H1 (cell line): Measurements from ENCODE around the gene DYNLRB1. TPM values are rescaled to one million over a fixed set of nuclear protein-coding genes. Genes with fewer than 3 reads are reported as not detected.

Experiments
- CTCF ChIA-PET: fragments of 300-600 bp; sonication (Branson Sonifier 250); formaldehyde crosslinking; loops from one replicate; lab custom pipeline; 2021; ENCODE audit not compliant: partially characterized antibody; lab: Charles Lee
- POLR2A ChIA-PET: fragments of 300-600 bp; sonication (Branson Sonifier 250); formaldehyde crosslinking; loops from one replicate; lab custom pipeline; 2021; ENCODE audit warnings: inconsistent platforms; ENCODE audit not compliant: partially characterized antibody; lab: Charles Lee
- DNase-seq, 2 experiments: peaks; one replicate each; pipeline versions ENCODE4 v3.0.0 to v3.0.0-alpha.2; 2010 to 2022; ENCODE audit warnings: low spot score in 2 of 2, low read depth in 1 of 2, mixed read lengths in 1 of 2
- FAIRE-seq: peaks from 2 replicates; lab custom pipeline; 2011; peaks lifted over from hg19 to GRCh38; lab: Jason Lieb, UNC
- H2AFZ ChIP-seq: 2 replicates; pipeline ENCODE4 v1.8.1; 2012; ENCODE audit warnings: low read length, inconsistent platforms
- H2AK5ac ChIP-seq: 2 replicates; pipeline ENCODE4 v1.6.1; 2013; ENCODE audit warnings: low read depth, low read length
- H2BK120ac ChIP-seq: replicated peaks from 2 replicates; pipeline ENCODE3; 2013; ENCODE audit warnings: low read depth, low read length, inconsistent platforms
- H2BK12ac ChIP-seq: 2 replicates; pipeline ENCODE4 v1.6.1; 2013; ENCODE audit warnings: low read depth, low read length
- H2BK15ac ChIP-seq: 2 replicates; pipeline ENCODE4 v1.6.1; 2013; ENCODE audit warnings: low read length
- H2BK20ac ChIP-seq: 2 replicates; pipeline ENCODE4 v1.6.1; 2013; ENCODE audit warnings: low read length
- H2BK5ac ChIP-seq: 2 replicates; pipeline ENCODE4 v1.6.1; 2013; ENCODE audit warnings: low read depth, low read length
- H3K14ac ChIP-seq: 2 replicates; pipeline ENCODE4 v1.6.1; 2013; ENCODE audit warnings: inconsistent platforms; ENCODE audit not compliant: insufficient read length
- H3K18ac ChIP-seq: 2 replicates; pipeline ENCODE4 v1.6.1; 2013; ENCODE audit warnings: low read length; ENCODE audit errors: extremely low read depth
- H3K23ac ChIP-seq: 2 replicates; pipeline ENCODE4 v1.6.1; 2013; ENCODE audit warnings: inconsistent platforms; ENCODE audit not compliant: insufficient read length
- H3K23me2 ChIP-seq: 2 replicates; pipeline ENCODE4 v1.6.1; 2013; ENCODE audit warnings: low read depth, low read length
- H3K27ac ChIP-seq: 2 replicates; pipeline ENCODE4 v1.6.1; 2011; ENCODE audit warnings: low read depth, low read length, inconsistent platforms
- H3K27me3 ChIP-seq, 4 experiments: replicated peaks in 1 of 4; 1 replicate in 1 of 4; 2 replicates in 3 of 4; pipeline versions ENCODE4 v1.6.1 to v1.8.1; 2011 to 2013; ENCODE audit warnings: low read length in 3 of 4, mild to moderate bottlenecking in 3 of 4, inconsistent platforms in 2 of 4, mixed read lengths in 2 of 4, moderate library complexity in 1 of 4; ENCODE audit not compliant: control insufficient read depth in 3 of 4, insufficient read depth in 3 of 4; ENCODE audit errors: extremely low read depth in 1 of 4
- H3K36me3 ChIP-seq, 4 experiments: 2 replicates each; pipeline versions ENCODE4 v1.6.1 to v1.8.1; 2011 to 2013; ENCODE audit warnings: mild to moderate bottlenecking in 4 of 4, low read length in 3 of 4, moderate library complexity in 2 of 4, control low read depth in 1 of 4, inconsistent platforms in 1 of 4; ENCODE audit not compliant: insufficient read depth in 4 of 4, control insufficient read depth in 2 of 4
- H3K4ac ChIP-seq: replicated peaks from 2 replicates; pipeline ENCODE3; 2013; ENCODE audit warnings: low read length, low read depth, mixed read lengths, inconsistent platforms; ENCODE audit not compliant: insufficient read length
- H3K4me1 ChIP-seq, 4 experiments: replicated peaks in 1 of 4; 1 replicate in 1 of 4; 2 replicates in 3 of 4; pipeline versions ENCODE4 v1.6.1 to v1.8.1; 2011 to 2013; ENCODE audit warnings: low read length in 3 of 4, inconsistent platforms in 2 of 4, mixed read lengths in 1 of 4; ENCODE audit not compliant: insufficient read depth in 4 of 4, control insufficient read depth in 3 of 4
- H3K4me2 ChIP-seq, 2 experiments: 2 replicates each; pipeline versions ENCODE4 v1.6.1 to v1.8.1; 2011 to 2013; ENCODE audit warnings: low read depth in 2 of 2, low read length in 2 of 2, control low read depth in 1 of 2, inconsistent platforms in 1 of 2, mild to moderate bottlenecking in 1 of 2; ENCODE audit not compliant: insufficient read depth in 1 of 2
- H3K4me3 ChIP-seq, 4 experiments: fragments of 200-600, 300-600 bp in 1 of 4; sonication (generic), shearing (Covaris generic), sonication (Bioruptor Twin) in 1 of 4; 2 replicates each; pipeline versions ENCODE4 v1.5.1 to v1.8.1; 2011 to 2016; ENCODE audit warnings: low read length in 4 of 4, low read depth in 3 of 4, control low read depth in 2 of 4, inconsistent platforms in 2 of 4, mild to moderate bottlenecking in 2 of 4, mixed read lengths in 1 of 4, moderate library complexity in 1 of 4; ENCODE audit not compliant: insufficient read depth in 2 of 4; ENCODE audit errors: extremely low read depth in 1 of 4
- H3K56ac ChIP-seq: replicated peaks from 2 replicates; pipeline ENCODE3; 2013; ENCODE audit warnings: low read depth, mild to moderate bottlenecking, mixed read lengths, low read length, inconsistent platforms; ENCODE audit not compliant: insufficient read length
- H3K79me1 ChIP-seq: 2 replicates; pipeline ENCODE4 v1.6.1; 2013; ENCODE audit warnings: low read depth, low read length, control low read depth
- H3K79me2 ChIP-seq, 2 experiments: 2 replicates each; pipeline versions ENCODE4 v1.6.1 to v1.8.1; 2012 to 2013; ENCODE audit warnings: low read length in 2 of 2, mild to moderate bottlenecking in 2 of 2, inconsistent platforms in 1 of 2; ENCODE audit not compliant: insufficient read depth in 2 of 2, control insufficient read depth in 1 of 2
- H3K9ac ChIP-seq, 4 experiments: replicated peaks in 1 of 4; 1 replicate in 1 of 4; 2 replicates in 3 of 4; pipeline versions ENCODE4 v1.6.1 to v1.8.1; 2011 to 2013; ENCODE audit warnings: low read depth in 3 of 4, low read length in 3 of 4, control low read depth in 2 of 4, mild to moderate bottlenecking in 2 of 4, moderate library complexity in 2 of 4, inconsistent platforms in 1 of 4; ENCODE audit errors: extremely low read depth in 1 of 4
- H3K9me3 ChIP-seq, 2 experiments: 2 replicates each; pipeline versions ENCODE4 v1.6.1 to v1.8.1; 2012 to 2013; ENCODE audit warnings: mild to moderate bottlenecking in 2 of 2, moderate library complexity in 2 of 2, control low read depth in 1 of 2, inconsistent platforms in 1 of 2, low read depth in 1 of 2, low read length in 1 of 2, mixed read lengths in 1 of 2; ENCODE audit not compliant: insufficient read depth in 2 of 2
- H4K20me1 ChIP-seq, 2 experiments: replicated peaks in 1 of 2; 2 replicates each; pipeline versions ENCODE3 to v1.8.1; 2011 to 2013; ENCODE audit warnings: inconsistent platforms in 2 of 2, low read length in 2 of 2, mild to moderate bottlenecking in 1 of 2; ENCODE audit not compliant: insufficient read depth in 2 of 2, control insufficient read depth in 1 of 2
- H4K5ac ChIP-seq: 2 replicates; pipeline ENCODE4 v1.6.1; 2013; ENCODE audit warnings: low read length, low read depth, mixed read lengths, inconsistent platforms; ENCODE audit not compliant: insufficient read length
- H4K8ac ChIP-seq: 2 replicates; pipeline ENCODE4 v1.8.0; 2013; ENCODE audit warnings: mild to moderate bottlenecking, moderate library complexity, low read length, inconsistent platforms; ENCODE audit not compliant: insufficient read depth; ENCODE audit errors: extremely low read depth
- H4K91ac ChIP-seq: replicated peaks from 2 replicates; pipeline ENCODE3; 2013; ENCODE audit warnings: low read length, mixed read lengths, inconsistent platforms; ENCODE audit not compliant: insufficient read length
- EP300 ChIP-seq, 2 experiments: IDR thresholded peaks; 1 replicate in 1 of 2; 2 replicates in 1 of 2; pipeline ENCODE4 v1.6.1; 2011 to 2012; ENCODE audit warnings: low read depth in 2 of 2, low read length in 2 of 2, mild to moderate bottlenecking in 2 of 2, borderline replicate concordance in 1 of 2, inconsistent platforms in 1 of 2, moderate library complexity in 1 of 2
- EZH2 ChIP-seq: fragments of 200-600 bp; sonication (generic); IDR thresholded peaks from 2 replicates; pipeline ENCODE4 v1.7.1; 2012; ENCODE audit warnings: low read depth, mild to moderate bottlenecking, moderate library complexity, low read length, inconsistent platforms; ENCODE audit not compliant: severe bottlenecking
- JUN ChIP-seq: IDR thresholded peaks from 2 replicates; pipeline ENCODE4 v1.6.1; 2011; ENCODE audit warnings: low read depth, mild to moderate bottlenecking, improper control_type of control experiment, low read length
- KDM4A ChIP-seq: IDR thresholded peaks from one replicate; pipeline ENCODE4 v1.7.1; 2012; ENCODE audit warnings: low read depth, mild to moderate bottlenecking, moderate library complexity, low read length, inconsistent platforms; ENCODE audit not compliant: severe bottlenecking
- POLR2A ChIP-seq, 2 experiments: IDR thresholded peaks; 1 replicate in 1 of 2; 2 replicates in 1 of 2; pipeline ENCODE4 v1.6.1; 2011; ENCODE audit warnings: low read depth in 2 of 2, low read length in 2 of 2, mild to moderate bottlenecking in 2 of 2; ENCODE audit errors: control extremely low read depth in 1 of 2
- SAP30 ChIP-seq: fragments of 300-600 bp; sonication (generic); IDR thresholded peaks from 2 replicates; pipeline ENCODE4 v1.7.1; 2012; ENCODE audit warnings: low read length, moderate library complexity, mild to moderate bottlenecking, inconsistent platforms; ENCODE audit not compliant: insufficient read depth, insufficient replicate concordance
- SRF ChIP-seq: IDR thresholded peaks from 2 replicates; pipeline ENCODE4 v1.6.1; 2011; ENCODE audit warnings: mild to moderate bottlenecking, low read depth, low read length, moderate library complexity
- TEAD4 ChIP-seq: IDR thresholded peaks from 2 replicates; pipeline ENCODE4 v1.6.1; 2012; ENCODE audit warnings: low read depth, low read length, inconsistent platforms, mixed read lengths
- WGBS, 2 experiments: shearing (Covaris generic) in 1 of 2; methylation state at CpG; one replicate each; pipeline versions ENCODE4 v1.1.6 to v1.1.7; 2013 to 2015; ENCODE audit warnings: low lambda C conversion rate in 2 of 2, mixed read lengths in 2 of 2, inconsistent platforms in 1 of 2, low coverage in 1 of 2, missing lambda C conversion rate in 1 of 2; ENCODE audit not compliant: insufficient replicate concordance in 2 of 2, insufficient coverage in 1 of 2, insufficient read length in 1 of 2; ENCODE audit errors: extremely low coverage in 1 of 2, missing lambda C conversion rate in 1 of 2; 5-methylcytosine and 5-hydroxymethylcytosine counted together
- polyA plus RNA-seq, 7 experiments: library from polyadenylated mRNA; depleted of rRNA in 3 of 7; stranded (reverse) in 5 of 7; unstranded in 2 of 7; fragments of >200 nt in 5 of 7; fragments of 200-250 nt in 2 of 7; gene quantifications; 1 replicate in 5 of 7; 2 replicates in 1 of 7; 4 replicates in 1 of 7; pipeline versions ENCODE4 v1.2.1 to v1.2.3, GENCODE V29; 2011 to 2013; ENCODE audit warnings: missing spikeins in 2 of 7, mixed read lengths in 2 of 7
- total RNA-seq: library from RNA; stranded (reverse); fragmentation: NEBNext Ultra II Directional; extraction: Animal tissue kit (Norgen Biotek cat#: 25700); gene quantifications from 2 replicates; pipeline ENCODE4 v1.2.1, GENCODE V29; 2021

The DYNLRB1 gene
- total and polyA plus RNA-seq, 2 of the 8 experiments (the other 6 are each of a cell fraction or from before 2014, with no cell fraction given): 109 to 214 TPM

GRCh38 chr20:34485068-34485634, 31.1 kb upstream of the DYNLRB1 start:
- no peak for TF ChIP-seq EP300 (IDR thresholded peaks at IDR 0.05; ENCODE audit: borderline replicate concordance in 1 of 2, low read depth in 2 of 2, low read length in 2 of 2)
- TF ChIP-seq EZH2: no peak
- TF ChIP-seq JUN: no peak
- TF ChIP-seq KDM4A: no peak
- TF ChIP-seq SRF: no peak
- TF ChIP-seq POLR2A (IDR thresholded peaks at IDR 0.05; ENCODE audit: control extremely low read depth in 1 of 2, low read depth in 2 of 2, low read length in 2 of 2): no peak
- TF ChIP-seq TEAD4: no peak
- no peak for TF ChIP-seq SAP30

More at GRCh38 chr20:34485068-34485634, 31.1 kb upstream of the DYNLRB1 start:
- no peak overlapping the region for H3K4ac ChIP-seq
- H3K4me1 ChIP-seq: no peaks in the 10 kb centered on the region
- H2AFZ ChIP-seq: no peak overlapping the region
- H3K27ac ChIP-seq: no peak overlapping the region
- ChIA-PET CTCF (interaction anchor here (0.7 to 2.0 kb wide), 2 partner anchors 173 to 228 kb away, joined by 3 to 11 read pairs; no protein-coding TSS in a partner anchor), POLR2A (interaction anchor here (1.0 kb wide), 1 partner anchor 24 kb away, joined by 3 read pairs; no protein-coding TSS in a partner anchor)
- DNase-seq (no peak), FAIRE-seq (no peak)
- no peak overlapping the region for H4K8ac ChIP-seq
- H4K20me1 ChIP-seq: no peaks in the 10 kb centered on the region
- H2BK12ac ChIP-seq: no peak overlapping the region
- no peak overlapping the region for H3K4me3 ChIP-seq
- no peak overlapping the region for H2BK120ac ChIP-seq
- H3K79me2 ChIP-seq: no peaks in the 10 kb centered on the region
- H3K79me1 ChIP-seq: no peaks in the 10 kb centered on the region; the same call in 1 of the 2 replicates
- H2AK5ac ChIP-seq: no peak overlapping the region
- H3K23me2 ChIP-seq: no peaks in the 10 kb centered on the region
- H3K9me3 ChIP-seq: 0 out of 4 replicates have a peak, but pooled peaks cover 4 to 6% of the 10 kb centered on the region in 2 experiments
- H3K14ac ChIP-seq: no peak overlapping the region
- no peak overlapping the region for H3K23ac ChIP-seq
- H3K36me3 ChIP-seq: peaks cover 5 to 54% (median 33%) of the 10 kb centered on the region in 4 experiments; a peak in 7 of 8 replicates
- H4K91ac ChIP-seq: no peak overlapping the region
- H3K9ac ChIP-seq: no peak overlapping the region
- no peak overlapping the region for H3K4me2 ChIP-seq
- no peak overlapping the region for H3K56ac ChIP-seq
- H2BK15ac ChIP-seq: no peak overlapping the region
- 84% methylated on average over 4 of the region's 4 CpGs; no CpG with 5 or more reads in 1 of the 2 experiments for WGBS, 2 experiments
- no peak overlapping the region for H3K18ac ChIP-seq
- H2BK5ac ChIP-seq: no peak overlapping the region
- no peak overlapping the region for H4K5ac ChIP-seq
- no peaks in the 10 kb centered on the region for H3K27me3 ChIP-seq
- no peak overlapping the region for H2BK20ac ChIP-seq
